Fibroblast of skin of scalp (primary cell): ENCODE data around the gene PHEX.

Source experiments
- DNase-seq: peaks from one replicate; pipeline ENCODE4 v3.0.0-alpha.2; 2013

PHEX gene

DNA sequence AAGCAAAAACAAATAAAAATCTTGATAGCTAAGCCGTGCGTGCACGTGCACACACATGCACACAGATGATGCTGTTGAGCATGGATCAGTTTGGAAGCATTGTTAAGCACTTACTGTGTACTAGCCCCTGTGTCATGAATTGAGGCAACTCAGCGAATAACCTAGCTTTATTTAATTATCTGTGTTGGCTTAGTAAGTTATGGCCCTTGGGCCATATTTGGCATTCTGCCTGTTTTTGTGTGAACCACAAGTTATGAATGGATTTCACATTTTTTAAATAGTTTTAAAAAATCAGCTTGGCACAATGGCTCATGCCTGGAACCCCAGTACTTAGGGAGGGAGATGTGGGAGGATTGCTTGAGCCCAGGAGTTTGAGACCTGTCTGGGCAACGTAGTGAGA, 126.9 kb downstream of the PHEX start:
- peak; percentile 88 for DNase-seq

DNA sequence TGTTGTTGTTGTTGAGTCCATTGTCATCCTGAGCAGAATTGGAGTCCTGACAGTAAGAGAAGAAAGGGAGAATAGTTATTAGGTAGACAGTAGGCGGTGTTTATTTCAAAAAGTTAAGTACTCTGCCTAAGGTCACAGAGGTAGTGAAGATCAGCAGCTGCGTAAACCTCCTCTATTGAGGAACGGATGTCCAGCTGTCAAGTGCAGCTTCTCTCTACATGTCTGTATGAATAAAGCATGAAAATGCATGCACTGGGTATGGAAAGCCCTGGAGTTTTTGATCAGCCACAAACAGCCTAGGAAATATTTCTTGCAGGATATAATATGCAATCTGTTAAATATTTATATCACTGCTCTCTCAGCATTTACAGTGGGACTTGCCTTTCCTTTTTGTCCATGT, 131.2 kb downstream of the PHEX start:
- DNase-seq = no peak

DNA sequence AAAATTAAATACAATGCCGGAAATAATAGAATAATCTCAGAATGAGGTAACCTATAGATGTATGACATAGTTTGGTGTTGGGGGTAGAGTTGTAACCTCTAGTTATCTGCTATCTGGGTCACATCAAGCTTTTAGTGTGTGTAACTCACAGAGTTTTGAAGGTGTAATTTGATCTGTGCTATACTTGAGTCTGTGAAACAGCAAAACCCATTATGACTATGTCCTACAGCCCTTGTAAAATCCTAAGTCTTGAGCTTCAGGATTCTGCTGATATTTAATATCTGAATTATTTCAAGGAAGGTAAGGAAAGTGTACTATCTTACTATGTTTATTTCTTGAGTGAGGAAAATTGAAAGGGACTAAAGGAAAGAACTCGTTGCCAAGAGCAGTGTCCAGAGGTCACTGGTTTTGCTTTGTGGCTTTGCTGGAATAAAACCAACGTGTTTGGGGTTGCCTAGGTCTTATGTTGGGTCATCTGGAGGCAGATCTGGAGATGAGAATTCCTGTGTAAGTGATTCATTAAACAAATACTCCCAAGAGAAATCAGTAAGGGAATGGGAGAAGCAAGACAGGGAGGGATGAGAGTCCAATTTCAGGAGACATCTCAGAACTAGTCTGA, 132.8 kb downstream of the PHEX start:
- DNase-seq = peak; percentile 51

- peak; percentile 55 for DNase-seq
These were observed 133.8 kb downstream of the PHEX start for GRCh38 chrX:22165732-22166457.

- DNase-seq = no peak
These were observed 139.3 kb downstream of the PHEX start for GRCh38 chrX:22171287-22172060.

DNA sequence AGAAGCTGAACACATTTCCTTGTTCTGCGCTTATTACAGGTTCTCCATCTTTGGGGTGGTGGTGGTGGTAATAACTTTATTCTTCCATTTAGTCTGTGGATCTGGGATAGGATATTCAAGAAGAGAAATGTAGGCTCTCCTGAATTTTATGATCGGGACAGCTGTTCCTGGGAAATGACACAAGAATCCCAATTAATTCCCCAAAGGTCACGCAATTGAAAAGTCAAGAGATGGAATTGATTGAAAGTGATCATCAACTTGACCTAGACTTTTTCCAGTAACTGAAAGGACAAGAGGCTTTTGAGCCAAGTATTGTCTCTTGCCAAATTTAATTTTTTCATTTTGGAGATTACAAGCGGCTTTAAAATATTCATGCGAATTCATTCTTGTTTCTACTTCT, 141.8 kb downstream of the PHEX start:
- DNase-seq = no peak

- no peak for DNase-seq
These were observed 145.9 kb downstream of the PHEX start for GRCh38 chrX:22177950-22178515.

DNA sequence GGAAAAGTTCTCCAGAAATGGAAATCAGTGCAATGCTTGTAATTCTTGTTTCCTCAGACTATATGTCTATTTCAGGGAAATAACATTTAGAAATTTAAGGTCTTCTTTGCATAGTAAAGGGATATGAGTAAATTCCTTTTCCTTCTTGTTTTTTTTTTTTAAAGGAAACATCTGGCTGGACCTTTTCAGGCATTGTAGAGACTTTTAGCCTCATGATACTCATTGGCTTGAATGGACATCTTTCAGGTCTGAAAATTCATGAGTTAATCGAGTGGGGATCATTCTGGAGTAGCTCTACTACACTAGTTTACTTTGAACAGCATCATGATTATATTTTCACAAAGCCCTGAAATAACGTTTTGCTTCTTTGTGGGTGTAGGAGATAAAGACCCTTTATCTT, 152.0 kb downstream of the PHEX start:
- DNase-seq = no peak

DNA sequence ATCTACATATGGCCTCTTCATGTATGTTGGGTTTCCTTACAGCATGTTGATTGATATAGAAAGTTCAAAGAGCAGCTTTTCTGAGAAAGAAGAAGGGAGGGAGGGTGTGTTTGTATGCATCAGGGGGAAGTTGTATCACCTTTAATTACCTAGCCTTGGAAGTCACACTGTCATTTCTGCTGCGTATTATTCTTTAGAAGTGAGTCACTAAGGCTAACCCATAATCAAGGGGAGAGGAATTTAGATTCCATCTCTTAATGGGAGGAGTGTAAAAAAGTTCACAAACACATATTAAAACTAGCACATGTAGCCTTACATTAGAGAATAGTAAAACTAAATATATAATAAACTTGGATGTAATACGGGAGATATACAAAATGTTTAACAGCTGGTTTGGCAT, 154.0 kb downstream of the PHEX start:
- no peak for DNase-seq

DNA sequence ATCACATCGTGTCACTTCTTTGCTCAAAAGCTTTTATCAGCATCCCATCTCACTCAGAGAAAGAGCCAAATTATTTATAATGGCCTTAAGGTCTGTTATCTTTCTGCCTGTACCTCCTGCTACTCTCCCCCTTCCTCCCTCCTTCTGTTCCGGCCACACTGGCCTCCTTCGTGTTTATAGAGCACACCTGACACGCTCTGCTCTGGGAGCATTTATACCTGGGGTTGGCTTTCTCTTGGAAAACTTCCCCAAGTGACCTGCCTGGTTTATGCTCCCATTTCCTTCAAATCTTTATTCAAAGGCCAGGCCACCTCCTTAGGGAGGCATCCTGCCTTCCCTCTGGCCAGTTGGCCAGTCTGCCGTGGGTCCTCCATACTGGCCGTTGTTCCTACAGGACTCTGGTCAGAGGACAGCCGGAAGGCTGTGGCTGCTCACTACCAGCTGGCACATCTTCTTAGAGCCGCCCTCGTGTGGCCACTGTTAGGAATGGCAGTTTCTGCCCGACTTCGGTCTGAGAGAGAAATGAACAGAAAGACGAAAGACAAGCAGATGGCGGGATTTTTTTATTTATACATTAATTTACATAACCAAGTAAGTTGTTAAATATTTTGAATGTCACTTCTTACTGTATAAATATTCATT, 160.4 kb downstream of the PHEX start:
- peak; percentile 56 for DNase-seq

DNA sequence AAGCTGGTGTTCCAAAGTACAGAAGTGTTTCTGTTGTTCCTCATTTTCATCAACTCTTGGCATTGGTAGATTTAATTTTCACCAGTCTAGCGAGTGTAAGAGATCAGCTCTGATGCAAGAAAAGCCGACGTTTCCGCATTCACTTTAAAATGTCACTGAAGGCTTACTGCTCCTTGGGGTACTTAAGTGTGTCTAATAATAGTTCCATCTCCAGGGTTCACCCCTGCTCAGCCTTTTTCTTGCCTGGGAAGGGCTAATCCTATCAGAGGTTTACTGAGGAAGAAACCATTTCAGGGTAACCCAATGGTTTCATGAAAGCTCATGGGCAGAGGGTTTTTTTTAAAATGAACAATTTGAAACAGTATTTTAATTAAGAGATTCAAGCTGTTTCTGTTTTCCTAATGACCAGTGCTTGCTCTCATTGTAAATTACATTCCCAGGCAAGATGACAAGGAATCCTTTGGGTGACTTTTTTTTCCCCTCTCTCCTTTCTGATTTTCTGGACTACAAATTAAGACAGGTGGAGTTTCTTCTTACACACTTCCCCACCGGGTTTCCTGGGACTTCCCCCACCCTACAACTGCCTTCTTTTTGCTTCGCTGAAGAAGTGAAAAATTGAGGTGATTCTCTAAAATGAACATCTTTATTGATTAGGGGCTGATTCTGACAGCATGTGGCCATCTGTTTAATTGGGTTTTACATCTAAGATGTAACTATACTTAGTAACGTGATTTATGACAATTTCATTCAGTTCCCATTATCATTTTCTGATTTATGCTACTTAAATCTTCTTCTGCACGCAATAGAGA, 161.9 kb downstream of the PHEX start:
- DNase-seq = no peak

DNA sequence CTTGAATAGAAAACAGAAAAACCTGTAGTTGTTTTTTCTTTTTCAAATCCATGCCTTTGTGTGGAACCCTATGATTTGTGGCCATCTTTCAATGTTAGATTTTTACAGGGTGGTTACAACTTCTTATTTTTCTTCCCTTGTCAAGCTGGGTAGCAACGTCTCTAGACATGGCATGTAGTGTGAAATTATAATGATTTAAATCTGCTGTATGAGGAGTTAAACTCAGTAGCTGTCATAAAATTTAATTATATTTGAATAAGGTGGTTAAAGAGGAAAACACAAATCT, 162.5 kb downstream of the PHEX start:
- DNase-seq = no peak

GRCh38 chrX:22196149-22196548, 164.0 kb downstream of the PHEX start:
- peak; percentile 78 for DNase-seq

GRCh38 chrX:22202251-22202650, 170.1 kb downstream of the PHEX start:
- no peak for DNase-seq

GRCh38 chrX:22203186-22203585, 171.1 kb downstream of the PHEX start:
- DNase-seq = no peak

GRCh38 chrX:22206781-22207180, 174.7 kb downstream of the PHEX start:
- no peak for DNase-seq

- peak; percentile 93 for DNase-seq
These were observed 188.8 kb downstream of the PHEX start for GRCh38 chrX:22220941-22221340.

GRCh38 chrX:22234380-22234779, 202.3 kb downstream of the PHEX start:
- no peak for DNase-seq

DNA sequence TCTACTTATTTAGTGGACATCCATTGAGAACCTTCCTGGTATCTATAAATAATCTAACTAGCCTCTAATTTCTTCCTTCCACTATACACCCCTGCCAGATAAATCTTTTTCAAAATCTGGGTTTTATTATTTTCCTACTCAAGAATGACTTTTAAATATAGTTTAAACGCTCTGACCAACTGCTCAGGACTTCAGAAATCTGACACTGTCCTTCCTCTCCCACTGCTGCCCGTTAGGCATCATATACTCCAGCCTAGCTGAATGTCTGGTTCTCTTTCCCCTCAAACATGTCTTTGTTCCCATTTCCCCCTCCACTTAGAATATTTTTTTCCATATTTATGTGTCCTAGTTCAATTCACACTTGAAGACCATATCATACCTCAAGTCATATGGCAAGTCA, 205.4 kb downstream of the PHEX start:
- DNase-seq = no peak

DNA sequence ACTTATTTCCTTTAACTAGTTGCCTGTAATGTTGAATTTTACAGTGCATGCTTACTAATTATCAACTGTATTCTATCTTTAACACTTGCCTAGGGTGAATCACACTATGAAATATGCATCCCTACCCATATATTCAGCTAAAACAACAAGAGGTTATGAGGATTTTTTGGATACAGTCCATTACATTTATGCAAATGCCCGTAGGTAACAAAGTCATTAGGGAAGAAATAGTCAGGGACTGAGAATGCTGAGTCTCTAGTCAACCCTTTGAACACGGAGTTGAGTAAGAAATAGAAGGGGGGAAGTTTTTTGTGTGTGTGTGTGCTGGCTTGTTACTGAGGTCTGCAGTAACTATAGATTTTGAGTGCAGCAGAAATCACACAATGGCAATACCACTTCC, 214.5 kb downstream of the PHEX start:
- DNase-seq = peak; percentile 82

GRCh38 chrX:22247169-22247568, 215.0 kb downstream of the PHEX start:
- DNase-seq = peak; percentile 84

DNA sequence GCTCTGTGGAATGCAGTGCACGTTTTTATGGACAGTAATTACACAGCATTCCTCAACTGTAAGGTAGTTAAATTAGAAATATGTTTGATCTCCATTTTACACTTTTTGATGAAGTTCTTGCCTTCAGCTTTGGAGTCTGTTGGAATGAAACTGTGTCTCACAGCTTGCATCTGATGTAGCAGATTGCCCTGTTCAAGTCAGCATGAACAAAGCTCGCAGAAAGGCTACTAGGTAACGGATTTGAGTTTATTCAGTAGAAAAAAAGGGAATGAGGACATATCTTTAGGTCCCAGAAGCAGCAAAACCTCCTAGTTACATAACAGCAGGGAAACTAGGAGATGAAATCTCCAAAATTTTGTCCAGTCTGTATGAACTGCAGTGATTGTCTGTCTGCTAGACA, 216.3 kb downstream of the PHEX start:
- DNase-seq = no peak
